ENCODE data around the gene MEIS1.
A peak's percentile ranks its signal among the peaks of the same experiment; 100 is the strongest.

Gene MEIS1

GRCh38 chr2:66445076-66445924, 10.4 kb downstream of the MEIS1 start:
- Histone ChIP-seq H3K4me3 (ENCODE audit: low read length in 2 of 2) (peak overlapping the region; percentile 28 to 48), H3K27ac (ENCODE audit: low read depth in 2 of 2, low read length in 2 of 2) (peak overlapping the region; percentile 64 to 76), H3K27me3 (ENCODE audit: control insufficient read depth in 2 of 2, insufficient read depth in 2 of 2, low read length in 2 of 2) (peaks cover 0 to 3% of the 10 kb centered on the region in 2 donors), H3K36me3 (ENCODE audit: control insufficient read depth in 2 of 2, insufficient read depth in 2 of 2, low read length in 2 of 2) (no peaks in the 10 kb centered on the region), H3K4me1 (ENCODE audit: control insufficient read depth in 2 of 2, insufficient read depth in 2 of 2, low read length in 2 of 2) (no peaks in the 10 kb centered on the region), H3K9ac (ENCODE audit: low read depth in 1 of 2, low read length in 2 of 2) (peak overlapping the region in 1 of 2 donors; percentile 49), H3K9me3 (ENCODE audit: control insufficient read depth in 2 of 2, low read length in 2 of 2) (no peaks in the 10 kb centered on the region)

GRCh38 chr2:66445925-66446871, 11.3 kb downstream of the MEIS1 start:
- Histone ChIP-seq H3K9me3 (ENCODE audit: control insufficient read depth in 2 of 2, low read length in 2 of 2) (no peaks in the 10 kb centered on the region), H3K4me1 (ENCODE audit: control insufficient read depth in 2 of 2, insufficient read depth in 2 of 2, low read length in 2 of 2) (no peaks in the 10 kb centered on the region), H3K9ac (ENCODE audit: low read depth in 1 of 2, low read length in 2 of 2) (peak overlapping the region in 1 of 2 donors; percentile 49), H3K36me3 (ENCODE audit: control insufficient read depth in 2 of 2, insufficient read depth in 2 of 2, low read length in 2 of 2) (no peaks in the 10 kb centered on the region), H3K4me3 (ENCODE audit: low read length in 2 of 2) (peak overlapping the region; percentile 28 to 39), H3K27ac (ENCODE audit: low read depth in 2 of 2, low read length in 2 of 2) (peak overlapping the region; percentile 73 to 76), H3K27me3 (ENCODE audit: control insufficient read depth in 2 of 2, insufficient read depth in 2 of 2, low read length in 2 of 2) (no peaks in the 10 kb centered on the region)

GRCh38 chr2:66446941-66447340, 12.0 kb downstream of the MEIS1 start:
- Histone ChIP-seq H3K4me3 (ENCODE audit: low read length in 2 of 2) (no peak overlapping the region), H3K4me1 (ENCODE audit: control insufficient read depth in 2 of 2, insufficient read depth in 2 of 2, low read length in 2 of 2) (no peaks in the 10 kb centered on the region), H3K36me3 (ENCODE audit: control insufficient read depth in 2 of 2, insufficient read depth in 2 of 2, low read length in 2 of 2) (no peaks in the 10 kb centered on the region), H3K9me3 (ENCODE audit: control insufficient read depth in 2 of 2, low read length in 2 of 2) (no peaks in the 10 kb centered on the region), H3K27me3 (ENCODE audit: control insufficient read depth in 2 of 2, insufficient read depth in 2 of 2, low read length in 2 of 2) (no peaks in the 10 kb centered on the region), H3K27ac (ENCODE audit: low read depth in 2 of 2, low read length in 2 of 2) (peak overlapping the region in 1 of 2 donors; percentile 73), H3K9ac (ENCODE audit: low read depth in 1 of 2, low read length in 2 of 2) (no peak overlapping the region)

GRCh38 chr2:66447677-66448076, 12.8 kb downstream of the MEIS1 start:
- H3K36me3 ChIP-seq (ENCODE audit: control insufficient read depth in 2 of 2, insufficient read depth in 2 of 2, low read length in 2 of 2) = no peaks in the 10 kb centered on the region
- H3K4me1 ChIP-seq (ENCODE audit: control insufficient read depth in 2 of 2, insufficient read depth in 2 of 2, low read length in 2 of 2) = no peaks in the 10 kb centered on the region
- H3K27me3 ChIP-seq (ENCODE audit: control insufficient read depth in 2 of 2, insufficient read depth in 2 of 2, low read length in 2 of 2) = no peaks in the 10 kb centered on the region
- no peaks in the 10 kb centered on the region for H3K9me3 ChIP-seq (ENCODE audit: control insufficient read depth in 2 of 2, low read length in 2 of 2)
- H3K27ac ChIP-seq (ENCODE audit: low read depth in 2 of 2, low read length in 2 of 2) = no peak overlapping the region
- no peak overlapping the region for H3K4me3 ChIP-seq (ENCODE audit: low read length in 2 of 2)
- H3K9ac ChIP-seq (ENCODE audit: low read depth in 1 of 2, low read length in 2 of 2) = no peak overlapping the region

GRCh38 chr2:66448136-66448991, 13.4 kb downstream of the MEIS1 start:
- H3K27me3 ChIP-seq (ENCODE audit: control insufficient read depth in 2 of 2, insufficient read depth in 2 of 2, low read length in 2 of 2) = no peaks in the 10 kb centered on the region
- no peaks in the 10 kb centered on the region for H3K9me3 ChIP-seq (ENCODE audit: control insufficient read depth in 2 of 2, low read length in 2 of 2)
- H3K36me3 ChIP-seq (ENCODE audit: control insufficient read depth in 2 of 2, insufficient read depth in 2 of 2, low read length in 2 of 2) = no peaks in the 10 kb centered on the region
- H3K4me3 ChIP-seq (ENCODE audit: low read length in 2 of 2) = no peak overlapping the region
- H3K27ac ChIP-seq (ENCODE audit: low read depth in 2 of 2, low read length in 2 of 2) = no peak overlapping the region
- H3K4me1 ChIP-seq (ENCODE audit: control insufficient read depth in 2 of 2, insufficient read depth in 2 of 2, low read length in 2 of 2) = no peaks in the 10 kb centered on the region
- no peak overlapping the region for H3K9ac ChIP-seq (ENCODE audit: low read depth in 1 of 2, low read length in 2 of 2)

GRCh38 chr2:66452214-66452613, 17.3 kb downstream of the MEIS1 start:
- Histone ChIP-seq H3K27me3 (ENCODE audit: control insufficient read depth in 2 of 2, insufficient read depth in 2 of 2, low read length in 2 of 2) (peaks cover 0 to 2% of the 10 kb centered on the region in 2 donors), H3K4me1 (ENCODE audit: control insufficient read depth in 2 of 2, insufficient read depth in 2 of 2, low read length in 2 of 2) (no peaks in the 10 kb centered on the region), H3K4me3 (ENCODE audit: low read length in 2 of 2) (no peak overlapping the region), H3K9me3 (ENCODE audit: control insufficient read depth in 2 of 2, low read length in 2 of 2) (no peaks in the 10 kb centered on the region), H3K36me3 (ENCODE audit: control insufficient read depth in 2 of 2, insufficient read depth in 2 of 2, low read length in 2 of 2) (no peaks in the 10 kb centered on the region), H3K9ac (ENCODE audit: low read depth in 1 of 2, low read length in 2 of 2) (no peak overlapping the region), H3K27ac (ENCODE audit: low read depth in 2 of 2, low read length in 2 of 2) (no peak overlapping the region)

GRCh38 chr2:66452917-66453316, 18.0 kb downstream of the MEIS1 start:
- Histone ChIP-seq H3K9ac (ENCODE audit: low read depth in 1 of 2, low read length in 2 of 2) (no peak overlapping the region), H3K9me3 (ENCODE audit: control insufficient read depth in 2 of 2, low read length in 2 of 2) (no peaks in the 10 kb centered on the region), H3K27ac (ENCODE audit: low read depth in 2 of 2, low read length in 2 of 2) (no peak overlapping the region), H3K4me1 (ENCODE audit: control insufficient read depth in 2 of 2, insufficient read depth in 2 of 2, low read length in 2 of 2) (no peaks in the 10 kb centered on the region), H3K27me3 (ENCODE audit: control insufficient read depth in 2 of 2, insufficient read depth in 2 of 2, low read length in 2 of 2) (peaks cover 0 to 2% of the 10 kb centered on the region in 2 donors), H3K4me3 (ENCODE audit: low read length in 2 of 2) (no peak overlapping the region), H3K36me3 (ENCODE audit: control insufficient read depth in 2 of 2, insufficient read depth in 2 of 2, low read length in 2 of 2) (no peaks in the 10 kb centered on the region)

- H3K4me1 ChIP-seq (ENCODE audit: control insufficient read depth in 2 of 2, insufficient read depth in 2 of 2, low read length in 2 of 2) = no peaks in the 10 kb centered on the region
- no peak overlapping the region for H3K9ac ChIP-seq (ENCODE audit: low read depth in 1 of 2, low read length in 2 of 2)
- no peak overlapping the region for H3K27ac ChIP-seq (ENCODE audit: low read depth in 2 of 2, low read length in 2 of 2)
Measured at GRCh38 chr2:66455490-66455889, 20.6 kb downstream of the MEIS1 start.

GRCh38 chr2:66456183-66457041, 21.5 kb downstream of the MEIS1 start:
- H3K9me3 ChIP-seq (ENCODE audit: control insufficient read depth in 2 of 2, low read length in 2 of 2) = no peaks in the 10 kb centered on the region
- H3K27me3 ChIP-seq (ENCODE audit: control insufficient read depth in 2 of 2, insufficient read depth in 2 of 2, low read length in 2 of 2) = peaks cover 0 to 2% of the 10 kb centered on the region in 2 donors
- no peaks in the 10 kb centered on the region for H3K4me1 ChIP-seq (ENCODE audit: control insufficient read depth in 2 of 2, insufficient read depth in 2 of 2, low read length in 2 of 2)
- no peak overlapping the region for H3K9ac ChIP-seq (ENCODE audit: low read depth in 1 of 2, low read length in 2 of 2)
- H3K36me3 ChIP-seq (ENCODE audit: control insufficient read depth in 2 of 2, insufficient read depth in 2 of 2, low read length in 2 of 2) = no peaks in the 10 kb centered on the region
- no peak overlapping the region for H3K27ac ChIP-seq (ENCODE audit: low read depth in 2 of 2, low read length in 2 of 2)
- no peak overlapping the region for H3K4me3 ChIP-seq (ENCODE audit: low read length in 2 of 2)

More at GRCh38 chr2:66455490-66455889, 20.6 kb downstream of the MEIS1 start:
- H3K4me3 ChIP-seq (ENCODE audit: low read length in 2 of 2) = no peak overlapping the region
- no peaks in the 10 kb centered on the region for H3K9me3 ChIP-seq (ENCODE audit: control insufficient read depth in 2 of 2, low read length in 2 of 2)
- H3K36me3 ChIP-seq (ENCODE audit: control insufficient read depth in 2 of 2, insufficient read depth in 2 of 2, low read length in 2 of 2) = no peaks in the 10 kb centered on the region
- H3K27me3 ChIP-seq (ENCODE audit: control insufficient read depth in 2 of 2, insufficient read depth in 2 of 2, low read length in 2 of 2) = peaks cover 0 to 2% of the 10 kb centered on the region in 2 donors

All from mucosa of rectum (tissue), 2 donors.